CD4-positive, alpha-beta T cell treated with Interleukin-2 at 100 ng/mL for 4 hours (primary cell): ENCODE results near the gene LRIT2.
A peak's percentile ranks its signal among the peaks of the same experiment; 100 is the strongest.

Experiments
- DNase-seq: peaks from one replicate; pipeline ENCODE4 v3.0.0-alpha.2; 2020; ENCODE audit warnings: low spot score

Gene LRIT2

GRCh38 chr10:84243759-84244158 is 18.4 kb upstream of the LRIT2 start:
- DNase-seq = no peak

DNA sequence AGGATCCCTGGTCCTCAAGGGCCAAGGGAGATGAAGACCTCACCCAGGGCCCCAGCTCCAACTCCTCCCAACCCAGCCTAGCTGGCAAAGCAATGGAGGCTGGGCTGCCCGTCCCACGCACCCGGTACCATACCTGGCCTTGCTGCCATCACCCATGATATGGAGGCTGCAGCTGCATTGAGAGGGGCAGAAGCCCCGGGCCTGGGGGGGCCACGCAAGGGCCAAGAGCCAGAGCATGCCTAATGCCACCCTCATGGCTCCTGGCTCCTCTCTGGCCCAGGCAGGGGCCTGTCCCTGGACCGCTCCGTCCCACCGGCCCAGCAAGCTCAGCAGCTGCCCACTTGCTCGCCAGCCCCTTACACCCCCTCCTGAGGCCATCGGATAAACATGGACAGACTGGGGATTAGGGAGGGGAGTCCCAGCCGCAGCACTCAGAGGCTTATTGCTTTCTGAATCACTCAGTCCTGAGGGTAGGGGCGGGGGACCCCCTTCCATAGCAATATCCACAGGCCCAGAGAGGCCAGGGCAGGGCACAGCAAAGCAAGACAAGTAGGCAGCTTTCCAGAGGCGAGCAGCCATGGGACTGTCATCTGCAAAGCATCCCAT is 15.9 kb upstream of the LRIT2 start, which contains the start of gene LRIT1:
Gene LRIT1, minus strand, starts transcription at position 362 of the 606 bp plus-strand sequence. Its CDS starts 107 bp downstream, at position 255.
- DNase-seq = no peak

- DNase-seq = no peak
Measured at GRCh38 chr10:84238909-84239308, 13.6 kb upstream of the LRIT2 start.

- no peak for DNase-seq
Measured at GRCh38 chr10:84237199-84238051, 12.1 kb upstream of the LRIT2 start.

GRCh38 chr10:84236807-84237198 is 11.5 kb upstream of the LRIT2 start:
- DNase-seq = no peak

DNA sequence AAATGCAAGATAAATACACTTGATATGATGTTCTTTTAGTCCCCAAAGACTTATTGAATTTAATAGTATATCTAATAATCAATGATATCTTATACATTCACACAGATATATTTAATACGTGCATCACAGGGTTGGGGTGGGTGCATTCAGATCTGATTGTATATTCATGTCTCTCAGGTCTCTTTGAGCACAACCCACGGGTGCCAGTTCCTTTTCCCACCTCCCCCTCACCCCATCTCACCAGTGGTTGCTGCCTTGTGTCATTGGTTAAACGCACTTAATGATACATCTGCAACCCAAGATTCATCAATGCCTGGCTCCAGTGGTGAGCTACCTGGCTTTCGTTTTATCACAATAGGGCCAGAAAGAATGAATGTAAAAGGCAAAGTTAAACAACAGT is 9.8 kb upstream of the LRIT2 start:
- no peak for DNase-seq

DNA sequence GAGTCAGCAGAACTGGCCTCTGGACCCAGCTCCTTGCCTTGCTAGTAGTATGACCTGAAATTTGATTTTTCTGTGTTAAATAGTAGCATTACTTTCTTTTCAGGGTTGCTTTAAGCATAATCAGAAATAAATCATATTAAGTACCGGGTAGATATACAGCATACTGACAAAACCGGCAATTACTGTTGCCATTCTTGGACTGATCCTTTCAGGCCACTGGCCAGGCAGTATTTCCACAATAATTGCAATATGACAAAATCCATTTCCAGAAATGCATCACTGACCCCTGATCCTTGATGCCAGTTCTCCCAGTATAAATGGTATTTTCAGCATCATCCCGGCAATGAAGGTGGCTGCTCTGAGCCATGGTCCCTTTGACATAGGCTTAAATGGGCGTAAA is 9.1 kb upstream of the LRIT2 start:
- no peak for DNase-seq

DNA sequence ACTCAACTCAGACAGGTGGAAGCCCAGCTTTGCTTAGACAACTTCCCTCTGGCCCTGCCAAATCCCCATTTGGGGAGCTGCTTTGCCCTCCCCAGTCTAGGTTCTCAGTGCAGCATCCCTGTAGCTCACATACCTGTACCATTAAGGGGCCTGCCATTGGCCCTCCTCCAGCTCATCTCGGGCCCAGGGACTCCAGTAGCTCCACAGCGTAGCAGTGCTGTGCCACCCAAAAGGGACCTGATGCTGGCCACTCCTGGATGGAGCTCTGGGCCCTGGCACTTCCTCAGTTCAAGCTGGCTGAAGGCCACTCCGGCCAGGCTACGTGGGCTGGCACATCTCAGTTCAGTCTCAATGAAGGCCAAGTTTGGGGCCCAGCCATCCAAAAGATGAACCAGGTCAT is 8.6 kb upstream of the LRIT2 start:
- DNase-seq = no peak

DNA sequence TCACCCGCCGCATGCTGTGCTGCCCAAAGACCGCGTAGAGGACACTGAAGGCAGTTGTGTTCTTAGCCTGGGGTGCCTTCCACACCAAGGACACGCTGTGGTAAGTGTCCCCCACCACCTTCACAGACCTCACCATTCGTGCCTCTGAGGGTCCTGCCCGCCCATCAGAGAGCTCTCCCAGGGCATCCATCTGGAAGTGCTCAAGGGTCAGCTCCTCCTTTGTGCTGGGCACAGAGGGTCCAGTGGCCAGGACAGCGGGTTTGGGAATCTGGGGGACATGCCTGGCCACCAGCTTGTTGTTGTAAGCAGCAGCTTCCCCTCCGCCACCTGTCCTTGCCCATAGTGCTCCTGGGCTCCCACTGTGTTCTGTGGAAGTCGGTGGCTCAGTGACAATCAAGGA is 7.0 kb upstream of the LRIT2 start:
- no peak for DNase-seq

DNA sequence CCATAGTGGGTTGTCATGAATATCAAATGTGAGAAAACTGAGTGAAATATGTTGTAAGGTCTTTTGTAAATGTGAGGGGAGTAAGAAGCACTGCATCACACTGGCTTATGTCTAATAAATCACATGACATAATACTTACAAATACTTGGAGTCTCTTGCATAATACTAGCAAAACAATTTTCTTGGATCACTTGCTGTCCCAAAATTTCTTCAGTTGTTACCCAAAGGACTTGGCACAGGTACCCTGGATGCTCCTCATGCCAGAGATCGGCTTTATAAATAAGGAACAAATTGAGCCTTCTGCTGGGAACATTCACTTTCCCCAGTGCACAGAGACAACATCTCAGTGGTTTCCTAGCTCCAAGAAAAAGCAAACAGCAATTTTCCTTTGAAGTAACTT is 5.0 kb upstream of the LRIT2 start:
- no peak for DNase-seq

DNA sequence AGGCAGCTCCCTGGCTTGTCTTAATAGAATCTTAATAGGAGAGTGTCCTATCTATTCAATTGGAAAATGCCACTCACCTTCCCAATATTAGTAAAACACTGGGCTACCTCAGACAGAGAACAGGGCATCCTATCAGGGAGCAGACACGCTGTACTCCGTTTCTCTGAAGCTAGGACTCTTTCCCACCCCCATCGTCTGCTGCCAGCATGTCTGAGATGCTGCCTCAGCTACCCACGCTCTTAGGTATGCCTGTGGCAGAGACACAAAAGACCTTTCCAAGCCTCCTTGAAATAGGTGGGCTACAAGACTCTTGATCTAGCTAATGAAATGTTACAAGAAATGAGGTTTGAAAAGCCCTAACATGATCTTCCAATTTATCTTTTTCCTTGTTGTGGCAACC is 2.5 kb upstream of the LRIT2 start:
- no peak for DNase-seq

- DNase-seq = no peak
Measured at GRCh38 chr10:84226616-84227015, 1.3 kb upstream of the LRIT2 start.

- DNase-seq = no peak
Measured at GRCh38 chr10:84224411-84225028, 824 bp downstream of the LRIT2 start.

- DNase-seq = no peak
Measured at GRCh38 chr10:84221916-84222315, 3.4 kb downstream of the LRIT2 start.

- DNase-seq = no peak
Measured at GRCh38 chr10:84217746-84218145, 7.6 kb downstream of the LRIT2 start.

GRCh38 chr10:84216834-84217233 is 8.5 kb downstream of the LRIT2 start:
- no peak for DNase-seq

GRCh38 chr10:84214612-84215235 is 10.6 kb downstream of the LRIT2 start:
- DNase-seq = peak; percentile 38

DNA sequence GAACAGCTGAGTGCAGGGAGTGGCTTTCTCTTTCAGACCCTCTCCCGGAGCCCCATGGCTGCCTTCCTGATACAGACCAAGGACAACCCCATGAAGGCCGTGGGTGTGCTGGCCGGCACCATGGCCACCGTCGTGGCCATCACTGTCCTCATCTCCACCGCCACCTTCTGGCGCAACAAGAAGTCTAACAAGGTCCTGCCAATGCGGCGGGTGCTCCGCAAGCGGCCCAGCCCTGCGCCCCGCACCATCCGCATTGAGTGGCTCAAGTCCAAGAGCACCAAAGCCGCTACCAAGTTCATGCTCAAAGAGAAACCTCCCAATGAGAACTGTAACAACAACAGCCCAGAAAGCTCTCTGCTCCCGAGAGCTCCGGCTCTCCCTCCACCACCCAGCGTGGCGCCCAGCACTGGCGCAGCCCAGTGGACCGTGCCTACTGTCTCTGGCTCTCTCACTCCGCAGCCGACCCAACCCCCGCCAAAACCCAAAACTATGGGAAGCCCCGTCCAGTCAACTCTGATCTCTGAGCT is 11.2 kb downstream of the LRIT2 start:
- no peak for DNase-seq

DNA sequence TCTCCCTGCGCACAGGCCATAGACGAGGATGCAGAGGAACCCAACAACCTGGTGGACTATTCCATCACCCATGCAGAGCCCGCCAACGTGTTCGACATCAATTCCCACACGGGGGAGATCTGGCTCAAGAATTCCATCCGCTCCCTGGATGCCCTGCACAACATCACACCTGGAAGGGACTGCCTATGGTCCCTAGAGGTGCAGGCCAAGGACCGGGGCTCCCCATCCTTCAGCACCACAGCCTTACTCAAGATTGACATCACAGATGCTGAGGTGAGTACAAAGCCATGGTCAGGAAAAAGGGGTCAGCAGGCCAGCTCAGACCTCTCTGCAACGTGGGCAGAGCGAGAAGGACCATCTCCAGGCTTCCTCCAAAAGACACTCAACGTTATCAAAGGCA is 12.3 kb downstream of the LRIT2 start:
- no peak for DNase-seq

DNA sequence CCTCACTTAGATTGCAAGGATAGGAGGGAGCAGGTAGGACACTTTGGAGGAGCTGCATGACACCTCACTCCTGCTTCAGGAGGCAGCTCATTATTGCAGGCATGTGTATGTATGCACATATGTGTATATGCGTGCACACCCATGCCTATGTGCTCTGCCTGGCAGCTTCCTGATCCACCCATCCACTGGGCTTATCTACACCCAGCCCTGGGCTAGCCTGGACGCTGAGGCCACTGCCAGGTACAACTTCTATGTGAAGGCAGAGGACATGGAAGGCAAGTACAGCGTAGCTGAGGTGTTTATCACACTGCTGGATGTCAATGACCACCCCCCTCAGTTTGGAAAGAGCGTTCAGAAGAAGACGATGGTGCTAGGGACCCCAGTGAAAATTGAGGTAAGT is 13.3 kb downstream of the LRIT2 start:
- DNase-seq = no peak

DNA sequence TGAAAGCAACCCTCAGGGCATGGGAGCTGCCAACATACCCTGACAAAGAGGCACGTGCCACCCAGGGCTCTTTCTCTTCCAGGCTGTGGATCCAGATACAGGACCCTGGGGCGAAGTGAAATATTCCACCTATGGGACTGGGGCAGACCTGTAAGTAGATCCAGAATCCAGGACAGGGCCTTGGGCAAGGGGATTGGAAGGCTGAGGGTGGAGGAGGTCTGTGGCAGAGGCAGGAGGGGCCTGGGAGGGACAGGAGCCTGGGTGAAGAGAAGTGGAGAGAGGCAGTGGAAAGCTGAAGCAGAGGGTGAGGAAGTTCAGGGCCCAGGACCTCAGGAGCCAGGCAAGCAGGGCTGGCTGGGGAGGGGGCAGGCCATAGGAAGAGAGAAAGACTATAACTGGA is 13.8 kb downstream of the LRIT2 start:
- DNase-seq = no peak

- DNase-seq = no peak
Measured at GRCh38 chr10:84208023-84208422, 17.3 kb downstream of the LRIT2 start.
